Nephron (organoid): ENCODE data around the gene SLC45A1.

Source experiments
- H3K27ac Mint-ChIP-seq, 3 experiments: 2 replicates each; pipeline ENCODE4 v1.8.0; 2020; ENCODE audit warnings: mixed read lengths in 3 of 3, mild to moderate bottlenecking in 2 of 3, moderate library complexity in 1 of 3
- H3K27me3 Mint-ChIP-seq: 2 replicates; pipeline ENCODE4 v1.8.0; 2021; ENCODE audit warnings: low read depth, mild to moderate bottlenecking, moderate library complexity, mixed read lengths
- H3K36me3 Mint-ChIP-seq: 2 replicates; pipeline ENCODE4 v1.8.0; 2020; ENCODE audit warnings: low read depth, mixed read lengths
- H3K4me1 Mint-ChIP-seq: 2 replicates; pipeline ENCODE4 v1.8.0; 2020; ENCODE audit warnings: mixed read lengths
- H3K4me3 Mint-ChIP-seq, 3 experiments: 2 replicates each; pipeline ENCODE4 v1.8.0; 2020; ENCODE audit warnings: mild to moderate bottlenecking in 3 of 3, mixed read lengths in 3 of 3, moderate library complexity in 2 of 3
- H3K9me3 Mint-ChIP-seq: 2 replicates; pipeline ENCODE4 v1.8.0; 2020; ENCODE audit warnings: mixed read lengths
- TF ChIP-seq, protein P1 (sequence below), 3 experiments: fragments of 200-600 bp; sonication (generic); IDR thresholded peaks; one replicate each; pipeline ENCODE4 v1.5.0; 2021; ENCODE audit warnings: antibody characterized with exemption in 3 of 3; ENCODE audit not compliant: unreplicated experiment in 3 of 3

Gene SLC45A1

DNA sequence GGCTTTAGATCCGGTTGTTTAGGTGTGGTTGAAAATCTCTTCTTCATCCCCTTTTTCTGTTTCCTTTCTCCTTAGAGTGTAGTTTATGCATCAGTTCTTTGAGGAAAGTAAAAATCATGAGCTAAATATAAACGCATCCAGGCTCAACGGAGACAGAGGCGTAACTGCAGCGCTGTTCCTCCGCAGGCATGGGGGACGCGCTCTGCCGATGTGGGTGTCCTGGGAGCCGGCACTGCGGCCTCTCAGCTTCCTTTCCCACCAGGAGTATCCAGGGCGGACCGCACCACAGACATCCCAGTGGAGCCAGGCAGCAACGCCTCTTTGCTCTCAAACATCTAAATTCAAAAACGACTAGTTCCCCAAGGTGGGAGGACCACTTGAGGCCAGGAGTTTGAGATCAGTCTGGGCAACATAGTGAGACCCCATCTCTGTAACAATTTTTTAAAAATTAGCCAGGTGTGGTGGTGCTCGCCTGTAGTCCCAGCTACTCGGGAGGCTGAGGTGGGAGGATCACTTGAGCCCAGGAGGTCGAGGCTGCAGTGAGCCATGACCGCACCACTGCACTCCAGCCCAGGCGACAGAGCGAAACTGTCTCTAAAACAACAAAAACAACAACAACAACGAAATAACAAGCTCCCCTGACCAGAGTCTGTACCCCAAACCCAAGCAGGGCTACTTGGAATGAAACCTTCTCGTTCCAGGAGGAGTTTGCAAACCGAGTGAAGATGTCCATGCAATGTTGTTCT lies 16.4 kb downstream of the SLC45A1 start:
- peaks cover 23% of the 10 kb centered on the region for H3K36me3 Mint-ChIP-seq
- no peaks in the 10 kb centered on the region for H3K4me1 Mint-ChIP-seq
- no peak overlapping the region for H3K27ac Mint-ChIP-seq
- H3K27me3 Mint-ChIP-seq, result no peaks in the 10 kb centered on the region
- TF ChIP-seq, protein P1, sequence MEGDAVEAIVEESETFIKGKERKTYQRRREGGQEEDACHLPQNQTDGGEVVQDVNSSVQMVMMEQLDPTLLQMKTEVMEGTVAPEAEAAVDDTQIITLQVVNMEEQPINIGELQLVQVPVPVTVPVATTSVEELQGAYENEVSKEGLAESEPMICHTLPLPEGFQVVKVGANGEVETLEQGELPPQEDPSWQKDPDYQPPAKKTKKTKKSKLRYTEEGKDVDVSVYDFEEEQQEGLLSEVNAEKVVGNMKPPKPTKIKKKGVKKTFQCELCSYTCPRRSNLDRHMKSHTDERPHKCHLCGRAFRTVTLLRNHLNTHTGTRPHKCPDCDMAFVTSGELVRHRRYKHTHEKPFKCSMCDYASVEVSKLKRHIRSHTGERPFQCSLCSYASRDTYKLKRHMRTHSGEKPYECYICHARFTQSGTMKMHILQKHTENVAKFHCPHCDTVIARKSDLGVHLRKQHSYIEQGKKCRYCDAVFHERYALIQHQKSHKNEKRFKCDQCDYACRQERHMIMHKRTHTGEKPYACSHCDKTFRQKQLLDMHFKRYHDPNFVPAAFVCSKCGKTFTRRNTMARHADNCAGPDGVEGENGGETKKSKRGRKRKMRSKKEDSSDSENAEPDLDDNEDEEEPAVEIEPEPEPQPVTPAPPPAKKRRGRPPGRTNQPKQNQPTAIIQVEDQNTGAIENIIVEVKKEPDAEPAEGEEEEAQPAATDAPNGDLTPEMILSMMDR (IDR thresholded peaks at IDR 0.05; ENCODE audit: unreplicated experiment in 3 of 3), result no peak
- peaks cover 2% of the 10 kb centered on the region for H3K9me3 Mint-ChIP-seq
- H3K4me3 Mint-ChIP-seq, result no peak overlapping the region

DNA sequence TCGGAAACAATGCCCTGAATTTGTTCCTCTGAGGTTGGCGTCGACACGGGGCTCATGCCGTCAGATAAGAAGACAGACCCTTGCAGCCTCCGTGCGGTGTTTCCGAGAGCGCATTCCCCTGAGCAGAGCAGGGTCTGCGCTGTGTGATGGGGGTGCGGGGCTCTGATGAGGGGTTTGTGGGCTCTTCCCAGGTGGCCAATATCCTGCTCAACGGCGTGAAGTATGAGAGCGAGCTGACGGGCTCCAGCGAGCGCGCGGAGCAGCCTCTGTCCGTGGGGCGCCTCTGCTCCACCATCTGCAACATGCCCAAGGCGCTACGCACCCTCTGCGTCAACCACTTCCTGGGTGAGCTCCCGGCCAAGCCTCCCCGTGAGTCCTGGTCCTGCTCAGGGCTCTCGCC lies 17.3 kb downstream of the SLC45A1 start:
- Mint-ChIP-seq H3K27me3 (peaks cover 6% of the 10 kb centered on the region), H3K4me3 (no peak overlapping the region), H3K36me3 (peaks cover 29% of the 10 kb centered on the region), H3K9me3 (peaks cover 2% of the 10 kb centered on the region), H3K27ac (no peak overlapping the region), H3K4me1 (no peaks in the 10 kb centered on the region)
- TF ChIP-seq, protein P1 (IDR thresholded peaks at IDR 0.05; ENCODE audit: unreplicated experiment in 3 of 3), result no peak

DNA sequence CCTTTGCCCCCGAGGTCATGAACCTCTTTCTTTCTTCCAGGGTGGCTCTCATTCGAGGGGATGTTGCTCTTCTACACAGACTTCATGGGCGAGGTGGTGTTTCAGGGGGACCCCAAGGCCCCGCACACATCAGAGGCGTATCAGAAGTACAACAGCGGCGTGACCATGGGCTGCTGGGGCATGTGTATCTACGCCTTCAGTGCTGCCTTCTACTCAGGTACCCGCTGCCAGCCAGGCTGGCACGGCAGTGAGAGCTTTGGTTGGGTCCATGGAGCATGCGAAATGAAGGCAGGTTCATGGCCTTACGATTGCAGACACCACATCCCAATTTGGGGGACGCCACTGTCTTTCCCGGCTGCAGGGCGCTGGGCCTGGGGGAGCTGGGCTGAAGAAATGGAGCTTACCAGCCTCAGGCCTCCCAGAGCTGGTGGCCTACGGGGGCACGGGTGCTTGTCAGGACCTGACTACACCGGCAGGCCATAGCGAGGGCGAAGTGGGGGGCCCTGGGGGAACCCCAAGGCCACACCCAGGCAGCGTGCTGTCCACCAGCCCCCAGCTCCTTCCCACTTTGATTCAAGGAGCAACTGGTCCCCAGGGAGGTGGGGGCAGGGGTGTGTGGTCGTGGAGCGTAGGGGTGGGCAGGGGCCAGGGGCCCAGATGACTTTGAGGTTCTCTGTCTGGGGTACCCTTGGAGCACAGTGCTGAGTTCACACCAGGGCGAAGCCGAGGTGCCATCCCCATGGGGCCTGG lies 20.0 kb downstream of the SLC45A1 start:
- Mint-ChIP-seq H3K27ac (no peak overlapping the region), H3K9me3 (peaks cover 2% of the 10 kb centered on the region), H3K36me3 (peaks cover 33% of the 10 kb centered on the region), H3K4me3 (no peak overlapping the region), H3K27me3 (peaks cover 6% of the 10 kb centered on the region), H3K4me1 (no peaks in the 10 kb centered on the region)
- TF ChIP-seq, protein P1 (IDR thresholded peaks at IDR 0.05; ENCODE audit: unreplicated experiment in 3 of 3), result no peak

DNA sequence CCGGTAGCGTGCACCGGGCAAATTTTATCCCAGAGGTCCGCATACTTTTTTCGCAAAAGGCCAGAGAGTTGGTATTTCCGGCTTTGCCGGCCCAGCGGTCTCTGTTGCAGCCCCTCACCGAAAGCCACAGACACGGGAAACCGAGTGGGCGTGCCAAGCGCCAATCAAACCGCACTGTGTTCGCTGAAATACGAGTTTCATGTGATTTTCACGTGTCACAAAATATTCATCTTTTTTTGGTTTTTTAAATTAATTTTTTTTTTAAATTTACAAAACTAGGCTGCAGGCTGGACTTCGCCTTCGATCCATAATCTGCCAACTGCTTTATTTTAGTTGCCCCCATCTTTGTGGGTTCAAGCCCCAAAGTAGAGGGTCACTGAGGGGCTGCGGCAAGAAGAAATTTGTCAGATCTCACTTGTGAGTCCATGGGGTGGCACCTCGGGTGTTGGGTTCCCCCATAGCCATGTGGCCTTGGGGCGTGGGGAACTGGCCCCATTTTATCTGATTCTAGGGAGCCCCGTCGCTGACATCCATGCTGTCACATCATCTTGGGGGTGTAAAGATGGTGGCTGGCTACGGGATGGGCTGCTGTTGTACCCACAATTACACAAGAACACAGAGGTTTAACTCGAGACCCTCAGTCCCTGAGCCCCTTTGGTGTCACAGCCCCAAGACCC lies 20.8 kb downstream of the SLC45A1 start:
- Mint-ChIP-seq H3K27me3 (peaks cover 6% of the 10 kb centered on the region), H3K36me3 (peaks cover 33% of the 10 kb centered on the region), H3K27ac (no peak overlapping the region), H3K9me3 (peaks cover 2% of the 10 kb centered on the region), H3K4me1 (peaks cover 7% of the 10 kb centered on the region), H3K4me3 (no peak overlapping the region)
- TF ChIP-seq, protein P1 (IDR thresholded peaks at IDR 0.05; ENCODE audit: unreplicated experiment in 3 of 3), result no peak

DNA sequence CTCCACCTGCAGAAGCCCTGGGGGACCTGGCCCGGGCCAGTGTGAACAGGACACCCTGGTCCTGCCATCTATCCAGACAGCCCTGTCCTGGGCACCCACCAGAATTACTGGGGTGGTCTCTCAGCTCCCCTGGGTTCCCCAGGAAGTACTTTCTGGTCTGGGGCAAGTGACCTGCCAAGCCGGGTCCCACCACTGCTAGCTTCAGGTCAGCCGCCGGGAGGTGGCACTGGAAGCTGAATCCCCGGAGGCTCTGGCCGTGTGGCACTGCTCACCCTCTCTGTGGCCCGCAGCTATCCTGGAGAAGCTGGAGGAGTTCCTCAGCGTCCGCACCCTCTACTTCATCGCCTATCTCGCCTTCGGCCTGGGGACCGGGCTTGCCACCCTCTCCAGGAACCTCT lies 21.3 kb downstream of the SLC45A1 start:
- H3K9me3 Mint-ChIP-seq, result peaks cover 2% of the 10 kb centered on the region
- H3K4me3 Mint-ChIP-seq, result no peak overlapping the region
- H3K27me3 Mint-ChIP-seq, result peaks cover 6% of the 10 kb centered on the region
- no peak overlapping the region for H3K27ac Mint-ChIP-seq
- H3K36me3 Mint-ChIP-seq, result peaks cover 29% of the 10 kb centered on the region
- TF ChIP-seq, protein P1 (IDR thresholded peaks at IDR 0.05; ENCODE audit: unreplicated experiment in 3 of 3), result no peak
- H3K4me1 Mint-ChIP-seq, result peaks cover 9% of the 10 kb centered on the region
